OCI-LY3 (cell line): Measurements from ENCODE around the gene MZB1.

Source experiments
- H2AFZ ChIP-seq: fragments of 200-600, 300-600 bp; shearing (Covaris generic); 2 replicates; pipeline ENCODE4 v1.6.0; 2014; ENCODE audit warnings: antibody characterized with exemption, low read depth, low read length
- H3K27ac ChIP-seq: fragments of 200-600, 300-600 bp; sonication (generic); 2 replicates; pipeline ENCODE4 v1.5.1; 2014; ENCODE audit warnings: mild to moderate bottlenecking, low read length, moderate library complexity, mixed read lengths
- H3K27me3 ChIP-seq: fragments of 200-600, 300-600 bp; sonication (generic); 2 replicates; pipeline ENCODE4 v1.6.1; 2014; ENCODE audit warnings: low read depth, low read length, mixed read lengths
- H3K36me3 ChIP-seq: fragments of 200-600, 300-600 bp; sonication (generic); replicated peaks from 2 replicates; pipeline ENCODE3; 2014; ENCODE audit warnings: low read depth, low read length, mixed read lengths
- H3K4me1 ChIP-seq: fragments of 300-600, 200-600 bp; sonication (generic); 2 replicates; pipeline ENCODE4 v1.6.1; 2014; ENCODE audit warnings: low read length, mixed read lengths
- H3K4me2 ChIP-seq: fragments of 200-600, 300-600 bp; sonication (generic); 2 replicates; pipeline ENCODE4 v1.6.1; 2014; ENCODE audit warnings: low read length, mixed read lengths
- H3K4me3 ChIP-seq: fragments of 300-600, 200-600 bp; sonication (generic); 2 replicates; pipeline ENCODE4 v1.5.1; 2014; ENCODE audit warnings: antibody characterized with exemption, mild to moderate bottlenecking, low read length, moderate library complexity
- H3K79me2 ChIP-seq: fragments of 300-600, 200-600 bp; shearing (Covaris generic); 2 replicates; pipeline ENCODE4 v1.6.1; 2014; ENCODE audit warnings: mild to moderate bottlenecking, low read length, mixed read lengths
- H3K9ac ChIP-seq: fragments of 300-600, 200-600 bp; shearing (Covaris generic); 2 replicates; pipeline ENCODE4 v1.6.0; 2014; ENCODE audit warnings: mild to moderate bottlenecking, low read length, moderate library complexity
- H3K9me3 ChIP-seq: fragments of 200-600, 300-600 bp; shearing (Covaris generic); 2 replicates; pipeline ENCODE4 v1.6.1; 2014; ENCODE audit warnings: low read length, mixed read lengths; ENCODE audit not compliant: insufficient read depth
- H4K20me1 ChIP-seq: fragments of 200-600, 300-600 bp; sonication (generic); 2 replicates; pipeline ENCODE4 v1.6.1; 2016; ENCODE audit warnings: low read length, mixed read lengths; ENCODE audit not compliant: insufficient read depth
- CTCF ChIP-seq: fragments of 200-600, 300-600 bp; sonication (generic); IDR thresholded peaks from 2 replicates; pipeline ENCODE4 v1.5.1; 2014; ENCODE audit warnings: antibody characterized with exemption, low read length, low read depth
- EZH2phosphoT487 ChIP-seq: fragments of 200-600 bp; shearing (Covaris generic); IDR thresholded peaks from 2 replicates; pipeline ENCODE4 v1.6.1; 2018; ENCODE audit warnings: antibody characterized with exemption, mixed run types, low read depth

The MZB1 gene

GRCh38 chr5:139389701-139390638 lies at the start of gene MZB1:
MZB1 (minus strand) TSS chr5:139389913; CDS start chr5:139389856, 57 bp downstream.
- Histone ChIP-seq H3K4me3 (peak within 1 kb of the TSS; percentile 62), H3K36me3 (peaks cover 2% of the 10 kb centered on the region), H3K27ac (peak within 1 kb of the TSS; percentile 37), H3K4me2 (peak within 1 kb of the TSS; percentile 54), H3K4me1 (peaks cover 48% of the 10 kb centered on the region), H3K9ac (peak within 1 kb of the TSS; percentile 30; the same call in 1 of the 2 replicates), H2AFZ (peak within 1 kb of the TSS; percentile 19; the same call in 1 of the 2 replicates), H4K20me1 (no peaks in the 10 kb centered on the region), H3K79me2 (peaks cover 10% of the 10 kb centered on the region), H3K9me3 (no peaks in the 10 kb centered on the region; the same call in 1 of the 2 replicates), H3K27me3 (no peaks in the 10 kb centered on the region)
- TF ChIP-seq EZH2phosphoT487 (no peak), CTCF (no peak)

- Histone ChIP-seq H3K27me3 (no peaks in the 10 kb centered on the region), H3K4me1 (peaks cover 36% of the 10 kb centered on the region), H3K27ac (peak within 1 kb of the TSS; percentile 90), H3K4me2 (peak within 1 kb of the TSS; percentile 99), H3K36me3 (no peaks in the 10 kb centered on the region), H3K9ac (peak within 1 kb of the TSS; percentile 97), H3K79me2 (no peaks in the 10 kb centered on the region), H4K20me1 (no peaks in the 10 kb centered on the region), H3K9me3 (no peaks in the 10 kb centered on the region), H3K4me3 (peak within 1 kb of the TSS; percentile 96), H2AFZ (peak within 1 kb of the TSS; percentile 81)
- no peak for TF ChIP-seq CTCF
- no peak for TF ChIP-seq EZH2phosphoT487
These were observed 49.5 kb upstream of the MZB1 start, which contains the start of gene DNAJC18 for GRCh38 chr5:139439013-139439903. DNAJC18 (minus strand) TSS chr5:139439525; CDS start chr5:139439445, 80 bp downstream.

- no peak for TF ChIP-seq CTCF
- TF ChIP-seq EZH2phosphoT487 = no peak
- no peaks in the 10 kb centered on the region for H3K27me3 ChIP-seq
- H3K9ac ChIP-seq = peak overlapping the region; percentile 37; the same call in 1 of the 2 replicates
- peaks cover 30% of the 10 kb centered on the region for H3K4me1 ChIP-seq
- no peaks in the 10 kb centered on the region for H3K9me3 ChIP-seq
- no peaks in the 10 kb centered on the region for H3K79me2 ChIP-seq
- H3K36me3 ChIP-seq = no peaks in the 10 kb centered on the region
- no peak overlapping the region for H3K27ac ChIP-seq
- H4K20me1 ChIP-seq = no peaks in the 10 kb centered on the region
- H3K4me2 ChIP-seq = peak overlapping the region; percentile 85
- H2AFZ ChIP-seq = no peak overlapping the region
- peak overlapping the region; percentile 96 for H3K4me3 ChIP-seq
These were observed 48.9 kb upstream of the MZB1 start for GRCh38 chr5:139438707-139439012.
